GM12865 (cell line): ENCODE measurements around the gene KRTAP5-3.
A peak's percentile ranks its signal among the peaks of the same experiment; 100 is the strongest.

Source experiments
- DNase-seq: peaks from one replicate; pipeline ENCODE4 v3.0.0; 2010; ENCODE audit warnings: low read depth
- H3K4me3 ChIP-seq: 2 replicates; pipeline ENCODE4 v1.5.1; 2011; ENCODE audit warnings: mild to moderate bottlenecking, low read depth, low read length, control low read depth
- TF ChIP-seq, protein P1 (sequence below): IDR thresholded peaks from 2 replicates; pipeline ENCODE4 v1.5.1; 2011; ENCODE audit warnings: low read length, control low read depth, low read depth, inconsistent platforms; ENCODE audit not compliant: insufficient read depth; ENCODE audit errors: missing control alignments

KRTAP5-3 gene

DNA sequence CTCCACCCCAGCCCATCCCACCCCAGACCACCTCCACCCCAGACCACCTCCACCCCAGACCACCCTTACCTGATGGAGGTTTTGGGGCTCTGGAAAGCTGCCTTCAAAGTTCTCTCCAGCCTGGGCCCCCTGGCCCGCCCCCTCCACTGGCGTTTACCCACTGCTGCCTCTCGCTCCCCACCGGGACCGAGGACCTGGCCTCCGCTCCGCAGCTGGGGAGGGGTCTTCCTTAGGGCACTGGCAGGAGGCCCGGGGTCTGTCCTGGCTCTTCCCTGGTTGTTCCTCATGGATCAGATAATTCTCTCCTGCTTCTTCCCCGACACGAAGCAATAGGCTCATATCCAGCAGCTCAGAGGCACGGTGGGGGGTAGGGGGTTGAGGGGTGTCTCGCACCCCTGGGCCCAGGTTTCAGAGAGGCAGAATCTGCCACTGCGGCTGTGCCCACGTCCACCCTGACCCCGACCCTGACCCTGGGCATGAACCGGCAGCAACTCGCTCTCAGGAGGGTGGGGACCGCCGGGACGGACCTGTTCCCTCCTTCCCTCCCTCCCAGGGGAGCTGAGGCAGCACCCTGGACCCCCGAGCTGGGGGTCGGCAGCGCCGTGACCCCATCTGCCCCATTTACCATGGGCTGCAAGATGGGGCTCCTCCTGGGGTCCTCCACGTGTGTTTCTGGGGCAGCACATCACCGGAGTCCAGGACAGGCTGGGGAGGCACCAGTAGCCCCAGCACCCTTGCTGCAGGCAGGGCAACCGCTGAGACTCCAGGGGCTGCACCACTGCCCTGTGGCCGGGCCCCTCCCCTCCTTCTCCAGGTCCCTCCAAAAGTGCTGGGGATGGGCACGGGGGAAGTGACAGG lies 34.3 kb upstream of the KRTAP5-3 start:
- DNase-seq = no peak
- H3K4me3 ChIP-seq = no peak overlapping the region
- TF ChIP-seq, protein P1, sequence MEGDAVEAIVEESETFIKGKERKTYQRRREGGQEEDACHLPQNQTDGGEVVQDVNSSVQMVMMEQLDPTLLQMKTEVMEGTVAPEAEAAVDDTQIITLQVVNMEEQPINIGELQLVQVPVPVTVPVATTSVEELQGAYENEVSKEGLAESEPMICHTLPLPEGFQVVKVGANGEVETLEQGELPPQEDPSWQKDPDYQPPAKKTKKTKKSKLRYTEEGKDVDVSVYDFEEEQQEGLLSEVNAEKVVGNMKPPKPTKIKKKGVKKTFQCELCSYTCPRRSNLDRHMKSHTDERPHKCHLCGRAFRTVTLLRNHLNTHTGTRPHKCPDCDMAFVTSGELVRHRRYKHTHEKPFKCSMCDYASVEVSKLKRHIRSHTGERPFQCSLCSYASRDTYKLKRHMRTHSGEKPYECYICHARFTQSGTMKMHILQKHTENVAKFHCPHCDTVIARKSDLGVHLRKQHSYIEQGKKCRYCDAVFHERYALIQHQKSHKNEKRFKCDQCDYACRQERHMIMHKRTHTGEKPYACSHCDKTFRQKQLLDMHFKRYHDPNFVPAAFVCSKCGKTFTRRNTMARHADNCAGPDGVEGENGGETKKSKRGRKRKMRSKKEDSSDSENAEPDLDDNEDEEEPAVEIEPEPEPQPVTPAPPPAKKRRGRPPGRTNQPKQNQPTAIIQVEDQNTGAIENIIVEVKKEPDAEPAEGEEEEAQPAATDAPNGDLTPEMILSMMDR = no peak

GRCh38 chr11:1641096-1641495 lies 32.8 kb upstream of the KRTAP5-3 start:
- DNase-seq = no peak
- H3K4me3 ChIP-seq = no peak overlapping the region
- TF ChIP-seq, protein P1 = no peak

- peak; percentile 17 for DNase-seq
- H3K4me3 ChIP-seq = no peak overlapping the region
- TF ChIP-seq, protein P1 = peak; percentile 73
These were observed 32.0 kb upstream of the KRTAP5-3 start for GRCh38 chr11:1640076-1640946.

GRCh38 chr11:1639666-1640065 lies 31.4 kb upstream of the KRTAP5-3 start:
- H3K4me3 ChIP-seq = no peak overlapping the region
- TF ChIP-seq, protein P1 = no peak
- DNase-seq = no peak

DNA sequence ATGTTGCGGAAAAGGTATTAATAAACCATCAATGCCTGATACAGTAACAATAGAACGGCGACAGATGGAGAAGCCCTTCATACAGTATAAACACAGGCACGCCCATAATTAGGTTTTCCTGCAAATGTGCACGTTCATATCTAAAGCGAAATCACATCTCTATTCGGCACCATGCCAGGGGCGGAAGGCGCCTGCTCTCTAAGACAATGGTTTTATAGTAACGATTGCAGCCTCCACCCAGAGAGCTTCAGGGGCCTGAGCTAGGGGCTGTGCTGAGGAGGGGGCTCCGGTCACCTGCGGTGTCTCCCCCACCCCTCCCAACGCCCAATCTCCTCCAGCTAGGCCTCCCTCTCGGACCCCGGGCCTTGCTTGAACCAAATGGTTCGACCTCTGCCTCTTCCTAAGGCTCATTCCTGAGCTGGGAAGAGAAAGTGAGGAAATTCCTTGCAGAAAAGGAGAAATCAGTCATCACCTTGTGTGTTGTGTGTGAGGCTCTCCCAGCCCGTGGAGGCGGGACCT lies 30.9 kb upstream of the KRTAP5-3 start:
- TF ChIP-seq, protein P1 = no peak

DNA sequence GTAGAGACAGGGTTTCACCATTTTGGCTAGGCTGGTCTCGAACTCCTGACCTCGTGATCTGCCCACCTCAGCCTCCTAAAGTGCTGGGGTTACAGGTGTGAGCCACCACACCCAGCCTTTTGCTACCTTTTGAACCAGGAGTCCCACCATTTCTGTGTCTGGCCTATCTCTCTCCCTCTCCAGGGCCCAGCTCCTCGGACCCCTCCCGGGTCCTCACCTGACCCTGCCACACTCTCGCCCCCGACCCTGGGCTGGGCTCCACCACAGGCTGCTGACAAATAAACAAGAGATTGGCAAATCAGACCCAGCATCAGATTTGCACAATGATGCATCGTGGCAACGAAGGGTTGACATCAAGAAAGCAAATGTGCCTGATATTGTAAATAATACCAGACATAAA lies 30.1 kb upstream of the KRTAP5-3 start:
- TF ChIP-seq, protein P1 = no peak
- no peak for DNase-seq
- H3K4me3 ChIP-seq = no peak overlapping the region

More for the DNA sequence above, 30.9 kb upstream of the KRTAP5-3 start:
- no peak for DNase-seq
- H3K4me3 ChIP-seq = no peak overlapping the region
